GM12873 (cell line): ENCODE measurements around the gene CIDEA.

Experiments
- CTCF ChIP-seq: IDR thresholded peaks from 2 replicates; pipeline ENCODE4 v1.5.1; 2012; ENCODE audit warnings: low read depth, mild to moderate bottlenecking, moderate library complexity, low read length, control low read depth; ENCODE audit not compliant: insufficient read depth; ENCODE audit errors: missing control alignments

Gene CIDEA

GRCh38 chr18:12254136-12254819, at the start of gene CIDEA:
TSS of gene CIDEA (plus strand) at chr18:12254361. CDS start at chr18:12254384, 23 bp downstream.
- TF ChIP-seq CTCF, result no peak

GRCh38 chr18:12231040-12231882, 22.9 kb upstream of the CIDEA start:
- no peak for TF ChIP-seq CTCF

- TF ChIP-seq CTCF, result no peak
Measured at GRCh38 chr18:12231986-12232385, 22.2 kb upstream of the CIDEA start.

- TF ChIP-seq CTCF, result no peak
Measured at GRCh38 chr18:12233378-12233777, 20.8 kb upstream of the CIDEA start.

GRCh38 chr18:12234451-12235190, 19.5 kb upstream of the CIDEA start:
- no peak for TF ChIP-seq CTCF

- no peak for TF ChIP-seq CTCF
Measured at GRCh38 chr18:12236141-12236540, 18.0 kb upstream of the CIDEA start.
